Gastrocnemius medialis (tissue), 4 donors: ENCODE results near the gene PLD4. TPM values are rescaled to one million over a fixed set of nuclear protein-coding genes. Genes with fewer than 3 reads are reported as not detected.
A peak's percentile ranks its signal among the peaks of the same experiment; 100 is the strongest.

Experiments
- ATAC-seq, 2 donors: fragments of 150-250 bp; one replicate each; pipeline ENCODE4 v1.9.1; 2016
- DNase-seq, 2 donors: peaks; one replicate each; pipeline ENCODE4 v3.0.0-alpha.2; 2019
- H3K27ac ChIP-seq, 4 donors: fragments of 200-600 bp; sonication (generic); 1 replicate in 1 of 4; 2 replicates in 3 of 4; pipeline ENCODE4 v1.5.1; 2016 to 2018; ENCODE audit warnings: mild to moderate bottlenecking in 2 of 4, moderate library complexity in 1 of 4
- H3K27me3 ChIP-seq, 3 donors: fragments of 200-600 bp; sonication (generic) in 2 of 3; 1 replicate in 1 of 3; 2 replicates in 2 of 3; pipeline versions ENCODE4 v1.5.1 to v1.6.0; 2016 to 2019; ENCODE audit warnings: mild to moderate bottlenecking in 1 of 3, moderate library complexity in 1 of 3
- H3K36me3 ChIP-seq, 2 donors: fragments of 200-600 bp; sonication (generic) in 1 of 2; one replicate each; pipeline ENCODE4 v1.5.1; 2017 to 2018
- H3K4me1 ChIP-seq, 2 donors: fragments of 200-600 bp; sonication (generic) in 1 of 2; one replicate each; pipeline ENCODE4 v1.5.1; 2016 to 2017; ENCODE audit warnings: mild to moderate bottlenecking in 2 of 2
- H3K4me3 ChIP-seq, 4 donors: fragments of 200-600 bp; sonication (generic) in 3 of 4; 1 replicate in 1 of 4; 2 replicates in 3 of 4; pipeline ENCODE4 v1.5.1; 2016 to 2019; ENCODE audit warnings: mild to moderate bottlenecking in 2 of 4
- H3K9me3 ChIP-seq, 3 donors: fragments of 200-600 bp; sonication (generic) in 2 of 3; 1 replicate in 1 of 3; 2 replicates in 2 of 3; pipeline ENCODE4 v1.5.1; 2016 to 2019
- CTCF ChIP-seq, 5 experiments: fragments of 450-650 bp in 3 of 5; fragments of 200-600 bp in 2 of 5; sonication (generic) in 2 of 5; IDR thresholded peaks in 4 of 5; conservative IDR thresholded peaks in 1 of 5; 1 replicate in 4 of 5; 2 replicates in 1 of 5; pipeline ENCODE4 v1.5.1; 2016 to 2019; ENCODE audit warnings: antibody characterized with exemption in 5 of 5, mild to moderate bottlenecking in 3 of 5, moderate library complexity in 3 of 5
- POLR2A ChIP-seq, 2 donors: fragments of 450-650 bp; IDR thresholded peaks; one replicate each; pipeline ENCODE4 v1.6.1; 2017; ENCODE audit warnings: antibody characterized with exemption in 2 of 2, mild to moderate bottlenecking in 2 of 2, moderate library complexity in 2 of 2
- in situ Hi-C, 4 donors: fragments of 200-750 bp; cut with MboI; loops; one replicate each; pipeline versions ENCODE4 v1.15.0 to v1.8.0; 2017; ENCODE audit warnings: low sequenced_read_pairs in 4 of 4
- intact Hi-C: fragments of 100-400 bp; cut with DNase I; formaldehyde crosslinking; loops from one replicate; pipeline ENCODE4 v1.15.1; 2023; ENCODE audit warnings: low total_unique reads
- total RNA-seq, 4 donors: library from RNA; depleted of rRNA; stranded (reverse); fragments of >200 nt; gene quantifications; one replicate each; pipeline versions ENCODE4 v1.1.0 to v1.2.3, GENCODE V29; 2016

PLD4 gene
- total RNA-seq, 4 donors from 2014 or later = not detected

GRCh38 chr14:104897330-104898194 lies 27.1 kb upstream of the PLD4 start:
- intact Hi-C loops = no loop called here
- no peak overlapping the region for H3K4me3 ChIP-seq
- H3K9me3 ChIP-seq = no peaks in the 10 kb centered on the region
- no peaks in the 10 kb centered on the region for H3K27me3 ChIP-seq
- H3K4me1 ChIP-seq = no peaks in the 10 kb centered on the region
- ATAC-seq (no peak), DNase-seq (peak in 1 of 2 donors; percentile 11)
- TF ChIP-seq CTCF (IDR thresholded peaks at IDR 0.05 in 4 of 5, conservative IDR thresholded peaks at IDR 0.05 in 1 of 5) = no peak
- no peak for TF ChIP-seq POLR2A (IDR thresholded peaks at IDR 0.05)
- H3K36me3 ChIP-seq = no peaks in the 10 kb centered on the region
- H3K27ac ChIP-seq = no peak overlapping the region
- in situ Hi-C loops = no loop called here

GRCh38 chr14:104898195-104898558 lies 26.5 kb upstream of the PLD4 start:
- no peak for DNase-seq
- Histone ChIP-seq H3K4me1 (no peaks in the 10 kb centered on the region), H3K36me3 (no peaks in the 10 kb centered on the region), H3K9me3 (no peaks in the 10 kb centered on the region), H3K27me3 (no peaks in the 10 kb centered on the region), H3K4me3 (no peak overlapping the region), H3K27ac (no peak overlapping the region)
- TF ChIP-seq CTCF (IDR thresholded peaks at IDR 0.05 in 4 of 5, conservative IDR thresholded peaks at IDR 0.05 in 1 of 5) (no peak), POLR2A (IDR thresholded peaks at IDR 0.05) (no peak)
- ATAC-seq = no peak
- intact Hi-C loops (no loop called here), in situ Hi-C loops (no loop called here)

GRCh38 chr14:104898870-104899510 lies 25.7 kb upstream of the PLD4 start:
- no peaks in the 10 kb centered on the region for H3K36me3 ChIP-seq
- no peaks in the 10 kb centered on the region for H3K27me3 ChIP-seq
- DNase-seq (no peak), ATAC-seq (no peak)
- intact Hi-C loops (no loop called here), in situ Hi-C loops (no loop called here)
- no peaks in the 10 kb centered on the region for H3K4me1 ChIP-seq
- no peaks in the 10 kb centered on the region for H3K9me3 ChIP-seq
- no peak overlapping the region for H3K4me3 ChIP-seq
- no peak for TF ChIP-seq CTCF (IDR thresholded peaks at IDR 0.05 in 4 of 5, conservative IDR thresholded peaks at IDR 0.05 in 1 of 5)
- no peak for TF ChIP-seq POLR2A (IDR thresholded peaks at IDR 0.05)
- no peak overlapping the region for H3K27ac ChIP-seq

- intact Hi-C loops (no loop called here), in situ Hi-C loops (no loop called here)
- Histone ChIP-seq H3K4me1 (no peaks in the 10 kb centered on the region), H3K27me3 (no peaks in the 10 kb centered on the region), H3K9me3 (no peaks in the 10 kb centered on the region), H3K36me3 (no peaks in the 10 kb centered on the region), H3K27ac (no peak overlapping the region), H3K4me3 (no peak overlapping the region)
- ATAC-seq (no peak), DNase-seq (no peak)
- TF ChIP-seq POLR2A (IDR thresholded peaks at IDR 0.05) = no peak
- TF ChIP-seq CTCF (IDR thresholded peaks at IDR 0.05 in 4 of 5, conservative IDR thresholded peaks at IDR 0.05 in 1 of 5) = no peak
Measured at GRCh38 chr14:104899781-104900180, 24.9 kb upstream of the PLD4 start.
